ENCODE measurements around the gene DKK2.

The DKK2 gene

GRCh38 chr4:106898621-106899230 is 137.4 kb downstream of the DKK2 start:
- TF ChIP-seq POLR2A (IDR thresholded peaks at IDR 0.05; ENCODE audit: low read depth, low read length) (no peak), TAF1 (IDR thresholded peaks at IDR 0.05; ENCODE audit: low read depth, low read length) (no peak)
- peak; percentile 9 for DNase-seq (ENCODE audit: insufficient read length, low spot score)
- no peak for FAIRE-seq

- DNase-seq (ENCODE audit: insufficient read length, low spot score) (no peak), FAIRE-seq (no peak)
- TF ChIP-seq POLR2AphosphoS5 (IDR thresholded peaks at IDR 0.05; ENCODE audit: low read depth, low read length) (no peak), POLR2A (IDR thresholded peaks at IDR 0.05; ENCODE audit: low read depth, low read length) (no peak), POU2F2 (IDR thresholded peaks at IDR 0.05; ENCODE audit: low read depth, low read length) (no peak), TAF1 (IDR thresholded peaks at IDR 0.05; ENCODE audit: low read depth, low read length) (no peak), SPI1 (IDR thresholded peaks at IDR 0.05; ENCODE audit: low read depth, low read length) (no peak), PAX5 (IDR thresholded peaks at IDR 0.05; ENCODE audit: insufficient read depth, low read length, severe bottlenecking) (no peak)
These were observed 142.2 kb downstream of the DKK2 start for GRCh38 chr4:106893903-106894302.

- TF ChIP-seq POU2F2 (IDR thresholded peaks at IDR 0.05; ENCODE audit: low read depth, low read length) = no peak
- no peak for TF ChIP-seq POLR2A (IDR thresholded peaks at IDR 0.05; ENCODE audit: low read depth, low read length)
- no peak for TF ChIP-seq POLR2AphosphoS5 (IDR thresholded peaks at IDR 0.05; ENCODE audit: low read depth, low read length)
- TF ChIP-seq PAX5 (IDR thresholded peaks at IDR 0.05; ENCODE audit: insufficient read depth, low read length, severe bottlenecking) = no peak
- TF ChIP-seq TAF1 (IDR thresholded peaks at IDR 0.05; ENCODE audit: low read depth, low read length) = no peak
- TF ChIP-seq SPI1 (IDR thresholded peaks at IDR 0.05; ENCODE audit: low read depth, low read length) = no peak
- DNase-seq (ENCODE audit: insufficient read length, low spot score) (no peak), FAIRE-seq (no peak)
These were observed 142.7 kb downstream of the DKK2 start for GRCh38 chr4:106893395-106893881.

- TF ChIP-seq PAX5 (IDR thresholded peaks at IDR 0.05; ENCODE audit: insufficient read depth, low read length, severe bottlenecking) = no peak
- TF ChIP-seq SPI1 (IDR thresholded peaks at IDR 0.05; ENCODE audit: low read depth, low read length) = no peak
- no peak for TF ChIP-seq POLR2AphosphoS5 (IDR thresholded peaks at IDR 0.05; ENCODE audit: low read depth, low read length)
- no peak for TF ChIP-seq POU2F2 (IDR thresholded peaks at IDR 0.05; ENCODE audit: low read depth, low read length)
- TF ChIP-seq TAF1 (IDR thresholded peaks at IDR 0.05; ENCODE audit: low read depth, low read length) = no peak
- TF ChIP-seq POLR2A (IDR thresholded peaks at IDR 0.05; ENCODE audit: low read depth, low read length) = no peak
- FAIRE-seq (no peak), DNase-seq (ENCODE audit: insufficient read length, low spot score) (no peak)
These were observed 143.3 kb downstream of the DKK2 start for GRCh38 chr4:106892786-106893185.

- FAIRE-seq = no peak
- TF ChIP-seq POLR2AphosphoS5 (IDR thresholded peaks at IDR 0.05; ENCODE audit: low read depth, low read length) (no peak), TAF1 (IDR thresholded peaks at IDR 0.05; ENCODE audit: low read depth, low read length) (no peak), PAX5 (IDR thresholded peaks at IDR 0.05; ENCODE audit: insufficient read depth, low read length, severe bottlenecking) (no peak), POU2F2 (IDR thresholded peaks at IDR 0.05; ENCODE audit: low read depth, low read length) (no peak), SPI1 (IDR thresholded peaks at IDR 0.05; ENCODE audit: low read depth, low read length) (no peak), POLR2A (IDR thresholded peaks at IDR 0.05; ENCODE audit: low read depth, low read length) (no peak)
- DNase-seq (ENCODE audit: insufficient read length, low spot score) = no peak
These were observed 160.8 kb downstream of the DKK2 start for GRCh38 chr4:106875340-106875739.
